ENCODE data around the gene TMEM202. TPM values are rescaled to one million over a fixed set of nuclear protein-coding genes. Genes with fewer than 3 reads are reported as not detected.

The TMEM202 gene
- total RNA-seq, 1 donor from 2014 or later = not detected

GRCh38 chr15:72398648-72399047, 543 bp downstream of the TMEM202 start:
- peaks cover 58% of the 10 kb centered on the region for H3K27me3 Mint-ChIP-seq (ENCODE audit: unreplicated experiment)
- no peaks in the 10 kb centered on the region for H3K4me1 Mint-ChIP-seq (ENCODE audit: unreplicated experiment)
- no peak overlapping the region for H3K27ac Mint-ChIP-seq (ENCODE audit: unreplicated experiment)
- no peaks in the 10 kb centered on the region for H3K9me3 Mint-ChIP-seq (ENCODE audit: unreplicated experiment)
- no peak overlapping the region for H3K4me3 Mint-ChIP-seq (ENCODE audit: unreplicated experiment)
- no peak for TF ChIP-seq CTCF (IDR thresholded peaks at IDR 0.05)
- DNase-seq (ENCODE audit: extremely low spot score, unreplicated experiment) = no peak
- H3K36me3 Mint-ChIP-seq (ENCODE audit: unreplicated experiment) = no peaks in the 10 kb centered on the region

GRCh38 chr15:72402726-72403125, 4.6 kb downstream of the TMEM202 start:
- H3K27me3 Mint-ChIP-seq (ENCODE audit: unreplicated experiment) = peaks cover 75% of the 10 kb centered on the region
- no peaks in the 10 kb centered on the region for H3K9me3 Mint-ChIP-seq (ENCODE audit: unreplicated experiment)
- H3K36me3 Mint-ChIP-seq (ENCODE audit: unreplicated experiment) = no peaks in the 10 kb centered on the region
- no peaks in the 10 kb centered on the region for H3K4me1 Mint-ChIP-seq (ENCODE audit: unreplicated experiment)
- no peak overlapping the region for H3K4me3 Mint-ChIP-seq (ENCODE audit: unreplicated experiment)
- no peak for TF ChIP-seq CTCF (IDR thresholded peaks at IDR 0.05)
- DNase-seq (ENCODE audit: extremely low spot score, unreplicated experiment) = no peak
- H3K27ac Mint-ChIP-seq (ENCODE audit: unreplicated experiment) = no peak overlapping the region

- Mint-ChIP-seq H3K4me1 (ENCODE audit: unreplicated experiment) (no peaks in the 10 kb centered on the region), H3K9me3 (ENCODE audit: unreplicated experiment) (no peaks in the 10 kb centered on the region), H3K27ac (ENCODE audit: unreplicated experiment) (no peak overlapping the region), H3K36me3 (ENCODE audit: unreplicated experiment) (no peaks in the 10 kb centered on the region), H3K27me3 (ENCODE audit: unreplicated experiment) (peaks cover 82% of the 10 kb centered on the region), H3K4me3 (ENCODE audit: unreplicated experiment) (no peak overlapping the region)
- no peak for TF ChIP-seq CTCF (IDR thresholded peaks at IDR 0.05)
- no peak for DNase-seq (ENCODE audit: extremely low spot score, unreplicated experiment)
Observed at GRCh38 chr15:72404356-72404755, 6.3 kb downstream of the TMEM202 start.

DNA sequence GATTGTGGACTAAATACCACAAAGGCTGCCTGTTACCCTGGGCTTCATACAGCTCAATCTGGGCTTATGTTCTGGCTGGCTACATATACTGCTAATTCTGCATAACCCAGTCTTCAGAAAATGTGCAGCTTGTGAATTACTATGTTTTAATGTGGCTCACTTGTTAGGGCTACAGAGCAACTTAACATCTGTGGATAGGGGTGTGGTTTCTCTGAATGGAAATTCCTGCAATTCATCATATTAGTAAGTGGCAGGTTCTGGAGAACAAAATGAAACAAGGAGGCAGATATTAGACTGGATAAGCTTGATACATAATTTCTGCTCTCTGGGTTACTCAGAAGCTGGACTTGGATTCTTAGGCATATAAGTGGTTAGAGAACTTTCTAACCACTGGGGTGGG, 6.7 kb downstream of the TMEM202 start:
- peaks cover 83% of the 10 kb centered on the region for H3K27me3 Mint-ChIP-seq (ENCODE audit: unreplicated experiment)
- H3K9me3 Mint-ChIP-seq (ENCODE audit: unreplicated experiment) = no peaks in the 10 kb centered on the region
- DNase-seq (ENCODE audit: extremely low spot score, unreplicated experiment) = no peak

GRCh38 chr15:72406936-72407335, 8.8 kb downstream of the TMEM202 start:
- Mint-ChIP-seq H3K27me3 (ENCODE audit: unreplicated experiment) (peaks cover 77% of the 10 kb centered on the region), H3K9me3 (ENCODE audit: unreplicated experiment) (peaks cover 9% of the 10 kb centered on the region), H3K4me1 (ENCODE audit: unreplicated experiment) (no peaks in the 10 kb centered on the region), H3K27ac (ENCODE audit: unreplicated experiment) (no peak overlapping the region), H3K36me3 (ENCODE audit: unreplicated experiment) (no peaks in the 10 kb centered on the region), H3K4me3 (ENCODE audit: unreplicated experiment) (no peak overlapping the region)
- DNase-seq (ENCODE audit: extremely low spot score, unreplicated experiment) = no peak
- no peak for TF ChIP-seq CTCF (IDR thresholded peaks at IDR 0.05)

More for the DNA sequence above, 6.7 kb downstream of the TMEM202 start:
- Mint-ChIP-seq H3K4me3 (ENCODE audit: unreplicated experiment) (no peak overlapping the region), H3K27ac (ENCODE audit: unreplicated experiment) (no peak overlapping the region), H3K36me3 (ENCODE audit: unreplicated experiment) (no peaks in the 10 kb centered on the region), H3K4me1 (ENCODE audit: unreplicated experiment) (no peaks in the 10 kb centered on the region)
- no peak for TF ChIP-seq CTCF (IDR thresholded peaks at IDR 0.05)

All from osteocyte (in vitro differentiated cells).